HG02943 (cell line): ENCODE measurements around the gene AP2A1.

Source experiments
- ATAC-seq: cut with Tn5 transposase; IDR thresholded peaks from one replicate; pipeline ENCODE4 v1.9.1; 2021; ENCODE audit warnings: mild to moderate bottlenecking, low read depth, moderate library complexity; ENCODE audit not compliant: unreplicated experiment

AP2A1 gene

DNA sequence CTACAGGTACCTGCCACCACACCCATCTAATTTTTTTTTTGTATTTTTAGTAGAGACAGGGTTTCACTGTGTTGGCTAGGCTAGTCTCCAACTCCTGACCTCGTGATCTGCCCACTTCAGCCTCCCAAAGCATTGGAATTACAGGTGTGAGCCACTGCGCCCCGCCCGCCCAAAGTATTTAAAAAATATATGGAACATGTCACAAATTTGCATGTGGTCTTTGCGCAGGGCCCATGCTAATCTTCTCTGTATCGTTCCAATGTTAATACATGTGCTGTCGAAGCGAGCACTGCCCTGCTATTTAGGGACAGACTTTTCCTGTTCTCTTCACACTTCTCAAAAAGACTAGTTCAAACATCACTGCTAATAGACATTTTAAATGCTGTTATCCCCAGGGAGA, 2.5 kb upstream of the AP2A1 start:
- ATAC-seq, result no peak

DNA sequence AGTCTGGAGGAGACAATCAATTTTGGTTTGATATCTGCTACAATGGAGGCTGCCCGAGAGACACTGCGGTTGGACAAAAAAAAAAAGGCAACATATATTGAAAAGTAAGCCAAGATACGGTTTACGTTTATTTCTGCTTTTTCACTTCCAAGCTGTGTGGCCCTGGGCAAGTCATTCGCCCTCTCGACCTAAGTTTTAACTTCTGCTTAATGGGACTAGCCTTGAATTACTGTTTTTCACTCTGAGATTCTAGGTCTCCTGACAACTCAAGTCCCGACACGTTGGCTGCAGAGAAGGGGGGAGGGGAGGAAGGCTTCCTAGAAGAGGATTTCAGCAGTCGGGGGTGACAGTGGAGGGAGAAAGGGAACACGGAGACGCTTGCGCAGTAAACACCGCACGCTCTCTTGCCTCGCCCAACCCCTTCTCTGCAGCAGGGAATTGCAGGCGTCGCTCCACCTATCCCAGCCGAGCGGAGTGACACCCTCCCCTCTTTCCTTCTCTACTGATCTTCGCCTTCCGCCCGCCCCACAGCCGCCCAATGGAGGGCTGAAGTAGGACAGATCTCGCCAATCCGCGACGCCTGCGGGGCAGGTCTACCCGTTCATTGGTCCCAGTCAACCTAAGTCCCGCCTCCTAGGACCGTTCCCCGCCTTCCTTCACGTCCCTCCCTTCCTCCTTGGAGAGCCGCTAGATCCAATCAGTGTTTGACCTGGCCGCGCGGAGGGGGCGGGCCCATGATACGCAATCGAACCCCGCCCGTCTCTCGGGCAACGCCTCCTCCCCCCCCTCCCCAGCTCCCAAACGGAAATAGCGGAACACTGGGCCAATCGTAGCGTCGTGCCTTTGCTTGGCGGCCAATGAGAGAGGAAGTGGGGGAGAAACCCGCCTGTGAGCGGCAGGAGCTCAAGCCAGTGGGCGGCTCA, 533 bp upstream of the AP2A1 start:
- ATAC-seq, result peak; percentile 96

- no peak for ATAC-seq
Observed at GRCh38 chr19:49767381-49767780, 580 bp downstream of the AP2A1 start.

DNA sequence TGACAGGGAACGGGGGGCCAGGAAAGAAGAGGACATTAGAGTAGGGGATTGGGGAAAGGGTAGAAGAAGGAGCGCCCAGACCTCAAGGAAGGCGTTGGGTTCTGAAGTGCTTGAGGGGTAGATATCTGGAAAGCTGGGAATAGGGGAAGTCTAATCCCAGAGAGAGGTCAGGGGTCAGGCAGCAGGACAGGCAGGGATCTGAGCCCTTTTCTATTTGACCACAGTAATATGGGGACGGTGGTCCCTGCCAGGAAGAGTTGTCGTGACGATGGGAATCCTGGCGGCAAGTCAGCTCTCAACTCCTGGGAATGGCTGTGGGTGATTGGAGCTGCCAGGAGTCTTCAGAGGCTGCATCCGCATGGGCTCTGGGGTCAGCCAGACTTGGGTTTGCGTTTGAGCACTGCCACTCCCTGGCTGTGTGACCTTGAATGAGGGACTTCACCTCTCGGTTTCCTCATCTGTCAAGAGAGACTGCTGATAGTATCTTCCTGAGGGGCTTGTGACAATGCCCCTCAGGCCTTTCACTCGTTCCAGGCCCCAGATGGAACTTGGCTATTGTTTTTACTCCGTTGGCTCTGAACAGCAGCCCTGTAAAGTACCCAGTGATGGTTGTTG, 1.3 kb downstream of the AP2A1 start:
- no peak for ATAC-seq

- no peak for ATAC-seq
Observed at GRCh38 chr19:49770529-49770928, 3.7 kb downstream of the AP2A1 start.

- ATAC-seq, result no peak
Observed at GRCh38 chr19:49771674-49772139, 4.9 kb downstream of the AP2A1 start.

GRCh38 chr19:49772850-49773432, 6.1 kb downstream of the AP2A1 start:
- no peak for ATAC-seq

DNA sequence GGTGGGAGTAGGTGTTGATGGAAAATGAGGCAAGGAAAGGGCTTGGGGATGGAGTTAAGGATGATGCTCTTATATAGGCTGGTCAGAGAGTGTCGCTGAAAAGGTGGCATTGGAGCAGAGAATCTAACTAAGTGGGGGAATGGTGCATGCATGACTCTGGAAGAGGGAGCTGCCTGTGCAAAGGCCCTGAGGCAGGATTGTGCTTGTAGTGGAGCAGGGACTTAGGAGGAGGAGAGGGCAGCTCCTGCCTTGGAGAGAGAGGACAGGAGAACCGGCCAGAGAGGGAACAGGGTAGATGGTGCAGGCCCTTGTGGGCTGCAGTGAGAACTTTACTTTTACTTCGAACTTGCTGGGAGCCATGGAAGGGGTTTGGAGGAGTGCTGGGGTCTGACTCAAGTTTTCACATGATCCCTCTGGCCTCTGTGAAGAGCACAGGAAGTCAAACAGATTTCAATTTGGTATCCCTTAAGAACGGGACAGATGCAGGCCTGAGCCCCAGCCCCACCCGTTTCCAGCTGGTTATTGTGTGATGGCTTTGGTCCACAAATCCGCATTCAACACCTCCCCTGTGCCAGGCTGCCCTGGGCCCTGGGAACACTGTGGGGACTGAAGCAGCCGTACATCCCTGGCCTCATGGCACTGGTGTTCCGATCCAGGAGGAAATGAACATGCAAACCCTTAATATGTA, 7.0 kb downstream of the AP2A1 start:
- ATAC-seq, result no peak

DNA sequence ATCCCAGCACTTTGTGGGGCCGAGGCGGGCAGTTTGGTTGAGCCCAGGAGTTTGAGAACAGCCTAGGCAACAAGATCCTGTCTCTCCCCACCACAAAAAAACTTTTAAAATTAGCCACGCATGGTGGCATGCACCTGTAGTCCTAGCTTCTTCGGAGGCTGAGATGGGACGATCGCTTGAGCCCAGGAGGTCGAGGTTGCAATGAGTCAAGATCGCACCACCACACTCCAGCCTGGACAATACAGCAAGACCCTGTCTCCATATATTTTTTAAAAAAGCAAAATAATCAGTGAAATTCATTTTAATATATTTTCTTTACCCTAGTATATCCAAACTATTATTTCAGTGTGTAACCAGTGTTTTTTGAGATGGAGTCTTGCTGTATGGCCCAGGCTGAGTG, 8.2 kb downstream of the AP2A1 start:
- no peak for ATAC-seq

GRCh38 chr19:49775742-49776370, 9.1 kb downstream of the AP2A1 start:
- ATAC-seq, result no peak

- no peak for ATAC-seq
Observed at GRCh38 chr19:49776371-49776764, 9.6 kb downstream of the AP2A1 start.

GRCh38 chr19:49779731-49780555, 13.1 kb downstream of the AP2A1 start:
- no peak for ATAC-seq

- ATAC-seq, result no peak
Observed at GRCh38 chr19:49780861-49781260, 14.1 kb downstream of the AP2A1 start.

DNA sequence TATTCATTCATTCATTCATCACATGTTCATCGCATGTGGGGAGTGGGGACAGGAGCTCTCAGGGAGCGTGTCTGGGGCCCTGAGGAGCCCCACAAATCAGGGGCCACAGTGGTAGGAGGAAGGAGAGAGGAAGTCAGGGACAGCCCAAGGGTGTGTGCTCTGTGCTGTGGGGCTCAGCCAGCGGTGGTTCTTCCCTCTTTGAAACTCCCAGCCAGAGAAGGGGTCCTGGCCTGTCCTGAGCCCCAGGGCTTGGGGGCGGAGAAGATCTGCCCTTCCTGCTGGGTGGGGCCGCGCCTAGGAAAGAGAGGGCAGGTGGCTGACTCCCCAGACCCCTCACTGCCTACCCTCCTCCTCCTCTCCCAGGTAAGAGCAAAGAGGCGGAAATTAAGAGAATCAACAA, 14.6 kb downstream of the AP2A1 start:
- ATAC-seq, result no peak

- ATAC-seq, result no peak
Observed at GRCh38 chr19:49782515-49782914, 15.7 kb downstream of the AP2A1 start.

DNA sequence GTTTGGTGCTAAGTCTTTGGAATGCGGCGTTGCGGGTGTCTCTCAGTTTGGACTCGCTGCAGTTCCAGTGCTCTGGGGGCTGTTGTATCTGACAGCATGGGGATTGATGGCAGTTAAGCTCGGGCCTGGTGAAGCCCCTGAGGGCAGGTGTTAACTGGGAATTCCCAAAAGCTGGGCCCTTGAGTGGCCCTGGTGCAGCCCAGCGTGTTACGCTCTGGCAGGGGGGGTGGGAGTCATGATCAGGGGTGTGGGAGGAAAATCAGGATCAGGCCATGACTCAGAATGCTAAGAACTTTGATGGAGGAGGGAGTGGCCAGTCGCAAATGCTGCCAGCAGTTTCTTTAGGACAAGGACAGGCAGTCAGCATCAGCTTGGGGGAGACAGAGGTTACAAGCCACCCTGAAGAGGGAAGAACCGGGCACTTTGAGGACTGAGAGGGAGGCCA, 19.6 kb downstream of the AP2A1 start:
- no peak for ATAC-seq

GRCh38 chr19:49787746-49788145, 20.9 kb downstream of the AP2A1 start:
- no peak for ATAC-seq

DNA sequence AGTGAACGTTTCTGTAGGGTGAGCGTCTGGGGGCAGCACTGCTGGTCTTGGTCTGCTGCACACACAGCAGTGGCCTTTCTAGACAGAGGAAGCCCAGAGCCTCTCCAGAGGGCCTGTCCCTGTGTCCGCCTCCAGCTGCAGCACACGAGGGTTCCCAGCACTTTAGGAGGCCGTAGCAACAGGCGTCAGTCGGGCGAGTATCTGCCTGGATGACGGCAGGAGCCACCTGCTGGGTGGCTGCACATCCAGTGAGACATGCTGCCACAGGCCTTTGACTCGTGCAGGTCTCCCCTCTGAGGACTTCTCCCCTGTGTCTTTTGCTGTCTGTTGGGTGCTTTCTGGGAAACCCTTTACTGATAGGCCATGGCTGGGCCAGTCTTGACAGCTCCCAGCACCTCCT, 22.1 kb downstream of the AP2A1 start:
- ATAC-seq, result no peak

GRCh38 chr19:49790866-49791265, 24.1 kb downstream of the AP2A1 start:
- ATAC-seq, result no peak
